OCI-LY1 (cell line): ENCODE data around the gene WASHC2A.
"Not testable (repeated sequence)": the region's sequence is repeated elsewhere in the genome, so short reads cannot be mapped to it uniquely, and the experiment has no call there.

Experiments
- EZH2 ChIP-seq: fragments of 200-600 bp; sonication (generic), shearing (Covaris generic); IDR thresholded peaks from 2 replicates; pipeline ENCODE4 v1.8.0; 2017; ENCODE audit warnings: borderline replicate concordance, mixed run types, mild to moderate bottlenecking, antibody characterized with exemption, low read length, moderate library complexity, mixed read lengths
- TF ChIP-seq, protein P1 (sequence below): fragments of 200-600 bp; sonication (generic), shearing (Covaris generic); IDR thresholded peaks from 2 replicates; pipeline ENCODE4 v1.5.1; 2017; ENCODE audit warnings: mild to moderate bottlenecking, antibody characterized with exemption, low read length, moderate library complexity, mixed read lengths

GRCh38 chr10:50126765-50127164 lies 59.0 kb downstream of the WASHC2A start:
- not testable (repeated sequence) for TF ChIP-seq EZH2
- TF ChIP-seq, protein P1, sequence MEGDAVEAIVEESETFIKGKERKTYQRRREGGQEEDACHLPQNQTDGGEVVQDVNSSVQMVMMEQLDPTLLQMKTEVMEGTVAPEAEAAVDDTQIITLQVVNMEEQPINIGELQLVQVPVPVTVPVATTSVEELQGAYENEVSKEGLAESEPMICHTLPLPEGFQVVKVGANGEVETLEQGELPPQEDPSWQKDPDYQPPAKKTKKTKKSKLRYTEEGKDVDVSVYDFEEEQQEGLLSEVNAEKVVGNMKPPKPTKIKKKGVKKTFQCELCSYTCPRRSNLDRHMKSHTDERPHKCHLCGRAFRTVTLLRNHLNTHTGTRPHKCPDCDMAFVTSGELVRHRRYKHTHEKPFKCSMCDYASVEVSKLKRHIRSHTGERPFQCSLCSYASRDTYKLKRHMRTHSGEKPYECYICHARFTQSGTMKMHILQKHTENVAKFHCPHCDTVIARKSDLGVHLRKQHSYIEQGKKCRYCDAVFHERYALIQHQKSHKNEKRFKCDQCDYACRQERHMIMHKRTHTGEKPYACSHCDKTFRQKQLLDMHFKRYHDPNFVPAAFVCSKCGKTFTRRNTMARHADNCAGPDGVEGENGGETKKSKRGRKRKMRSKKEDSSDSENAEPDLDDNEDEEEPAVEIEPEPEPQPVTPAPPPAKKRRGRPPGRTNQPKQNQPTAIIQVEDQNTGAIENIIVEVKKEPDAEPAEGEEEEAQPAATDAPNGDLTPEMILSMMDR: not testable (repeated sequence)
